Peyer's patch (tissue), 4 donors: Measurements from ENCODE around the gene CHCHD4. TPM values are rescaled to one million over a fixed set of nuclear protein-coding genes. Genes with fewer than 3 reads are reported as not detected.
A peak's percentile ranks its signal among the peaks of the same experiment; 100 is the strongest.

Source experiments
- DNase-seq, 3 donors: peaks; one replicate each; pipeline ENCODE4 v3.0.0-alpha.2; 2017 to 2019
- H3K27ac ChIP-seq, 4 donors: fragments of 200-600 bp; sonication (generic); one replicate each; pipeline ENCODE4 v1.5.1; 2016 to 2019
- H3K27me3 ChIP-seq, 2 donors: fragments of 200-600 bp; sonication (generic); one replicate each; pipeline ENCODE4 v1.5.1; 2019
- H3K36me3 ChIP-seq, 3 donors: fragments of 200-600 bp; sonication (generic); one replicate each; pipeline ENCODE4 v1.5.1; 2016 to 2019
- H3K4me1 ChIP-seq, 4 donors: fragments of 200-600 bp; sonication (generic); one replicate each; pipeline ENCODE4 v1.5.1; 2016 to 2019
- H3K4me3 ChIP-seq, 4 donors: fragments of 200-600 bp; sonication (generic); 1 replicate in 3 of 4; 2 replicates in 1 of 4; pipeline ENCODE4 v1.5.1; 2016 to 2019; ENCODE audit warnings: mild to moderate bottlenecking in 1 of 4
- H3K9me3 ChIP-seq, 4 donors: fragments of 200-600 bp; sonication (generic); one replicate each; pipeline ENCODE4 v1.5.1; 2016 to 2019; ENCODE audit warnings: mild to moderate bottlenecking in 1 of 4
- POLR2A ChIP-seq, 2 donors: fragments of 450-650 bp; IDR thresholded peaks; one replicate each; pipeline ENCODE4 v1.5.1; 2017; ENCODE audit warnings: antibody characterized with exemption in 2 of 2, mild to moderate bottlenecking in 2 of 2, moderate library complexity in 2 of 2
- total RNA-seq, 4 donors: library from RNA; depleted of rRNA; stranded (reverse); fragments of >200 nt; gene quantifications; one replicate each; pipeline ENCODE4 v1.1.0, GENCODE V29; 2016
- TF ChIP-seq, protein P1 (sequence below), 6 experiments: fragments of 450-650 bp in 4 of 6; fragments of 200-600 bp in 2 of 6; sonication (generic) in 1 of 6; IDR thresholded peaks; one replicate each; pipeline ENCODE4 v1.5.1; 2017 to 2019; ENCODE audit warnings: antibody characterized with exemption in 6 of 6, mild to moderate bottlenecking in 3 of 6, moderate library complexity in 1 of 6

The CHCHD4 gene
- total RNA-seq, 4 donors from 2014 or later: 10.7 to 15.7 (median 11.6) TPM

DNA sequence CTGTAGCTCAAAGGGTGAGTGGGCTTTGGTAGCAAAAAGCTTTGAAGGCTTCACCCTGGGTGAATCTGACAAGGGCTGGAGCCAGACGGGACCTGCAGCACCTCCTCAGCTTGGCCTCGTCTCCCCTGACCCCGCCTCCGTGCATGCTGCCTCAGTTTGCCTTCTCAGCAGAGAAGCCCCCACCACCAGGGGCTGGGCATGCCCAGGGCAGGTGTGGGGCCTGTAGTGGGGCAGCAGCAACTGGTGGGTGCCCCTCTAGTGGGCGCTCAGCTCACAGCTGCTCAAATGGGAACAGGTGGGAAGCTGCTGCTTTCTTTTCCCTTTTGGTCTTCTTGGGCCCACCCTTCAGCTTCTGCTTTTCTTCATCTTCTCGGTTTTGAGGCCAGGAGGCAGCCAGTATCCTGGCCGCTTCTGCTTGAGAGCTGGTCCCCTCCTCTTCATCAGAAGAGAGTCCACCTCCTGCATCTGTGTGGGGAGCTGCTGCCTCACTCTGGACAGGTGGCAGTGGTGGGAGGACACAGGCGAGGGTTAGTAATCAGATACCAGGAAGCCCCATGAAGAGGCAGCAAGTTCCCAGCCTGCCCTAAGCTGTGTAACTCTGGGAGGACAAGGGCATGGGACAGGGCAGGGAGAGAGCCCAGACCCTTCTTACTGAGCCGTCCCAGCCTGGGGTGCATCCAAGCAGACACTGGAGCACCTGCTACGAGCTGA, 21.2 kb upstream of the CHCHD4 start:
- no peak for DNase-seq
- Histone ChIP-seq H3K36me3 (peaks cover 0 to 65% (median 0%) of the 10 kb centered on the region in 3 donors), H3K27me3 (no peaks in the 10 kb centered on the region), H3K9me3 (no peaks in the 10 kb centered on the region), H3K4me1 (peaks cover 0 to 37% (median 7%) of the 10 kb centered on the region in 4 donors), H3K4me3 (no peak overlapping the region), H3K27ac (peak overlapping the region; percentile 68 to 91 (median 75))
- TF ChIP-seq, protein P1, sequence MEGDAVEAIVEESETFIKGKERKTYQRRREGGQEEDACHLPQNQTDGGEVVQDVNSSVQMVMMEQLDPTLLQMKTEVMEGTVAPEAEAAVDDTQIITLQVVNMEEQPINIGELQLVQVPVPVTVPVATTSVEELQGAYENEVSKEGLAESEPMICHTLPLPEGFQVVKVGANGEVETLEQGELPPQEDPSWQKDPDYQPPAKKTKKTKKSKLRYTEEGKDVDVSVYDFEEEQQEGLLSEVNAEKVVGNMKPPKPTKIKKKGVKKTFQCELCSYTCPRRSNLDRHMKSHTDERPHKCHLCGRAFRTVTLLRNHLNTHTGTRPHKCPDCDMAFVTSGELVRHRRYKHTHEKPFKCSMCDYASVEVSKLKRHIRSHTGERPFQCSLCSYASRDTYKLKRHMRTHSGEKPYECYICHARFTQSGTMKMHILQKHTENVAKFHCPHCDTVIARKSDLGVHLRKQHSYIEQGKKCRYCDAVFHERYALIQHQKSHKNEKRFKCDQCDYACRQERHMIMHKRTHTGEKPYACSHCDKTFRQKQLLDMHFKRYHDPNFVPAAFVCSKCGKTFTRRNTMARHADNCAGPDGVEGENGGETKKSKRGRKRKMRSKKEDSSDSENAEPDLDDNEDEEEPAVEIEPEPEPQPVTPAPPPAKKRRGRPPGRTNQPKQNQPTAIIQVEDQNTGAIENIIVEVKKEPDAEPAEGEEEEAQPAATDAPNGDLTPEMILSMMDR (IDR thresholded peaks at IDR 0.05): no peak
- no peak for TF ChIP-seq POLR2A (IDR thresholded peaks at IDR 0.05)

DNA sequence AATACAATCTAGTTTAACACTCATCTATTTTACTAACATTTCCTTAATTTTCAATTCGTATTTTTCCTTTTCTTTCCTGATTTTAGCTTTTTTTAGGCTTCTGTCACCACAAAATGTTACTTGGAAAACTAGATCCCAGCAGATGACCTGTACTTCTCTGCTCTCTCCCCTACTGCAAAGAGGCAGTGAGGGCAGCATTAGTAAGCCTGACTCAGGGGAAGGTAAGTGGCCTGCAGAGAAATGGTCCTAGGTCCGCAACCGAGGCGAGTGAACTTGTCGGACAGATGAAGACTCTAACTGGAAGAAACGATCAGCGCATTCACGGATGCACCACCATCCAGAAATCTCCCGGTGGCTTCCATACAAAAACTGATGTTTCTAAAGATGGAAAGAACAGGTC, 20.6 kb upstream of the CHCHD4 start:
- no peak for TF ChIP-seq POLR2A (IDR thresholded peaks at IDR 0.05)
- peak overlapping the region; percentile 68 to 91 (median 75) for H3K27ac ChIP-seq
- H3K4me3 ChIP-seq: no peak overlapping the region
- peaks cover 0 to 66% (median 0%) of the 10 kb centered on the region in 3 donors for H3K36me3 ChIP-seq
- no peaks in the 10 kb centered on the region for H3K9me3 ChIP-seq
- DNase-seq: no peak
- H3K27me3 ChIP-seq: no peaks in the 10 kb centered on the region
- peaks cover 0 to 37% (median 7%) of the 10 kb centered on the region in 4 donors for H3K4me1 ChIP-seq

DNA sequence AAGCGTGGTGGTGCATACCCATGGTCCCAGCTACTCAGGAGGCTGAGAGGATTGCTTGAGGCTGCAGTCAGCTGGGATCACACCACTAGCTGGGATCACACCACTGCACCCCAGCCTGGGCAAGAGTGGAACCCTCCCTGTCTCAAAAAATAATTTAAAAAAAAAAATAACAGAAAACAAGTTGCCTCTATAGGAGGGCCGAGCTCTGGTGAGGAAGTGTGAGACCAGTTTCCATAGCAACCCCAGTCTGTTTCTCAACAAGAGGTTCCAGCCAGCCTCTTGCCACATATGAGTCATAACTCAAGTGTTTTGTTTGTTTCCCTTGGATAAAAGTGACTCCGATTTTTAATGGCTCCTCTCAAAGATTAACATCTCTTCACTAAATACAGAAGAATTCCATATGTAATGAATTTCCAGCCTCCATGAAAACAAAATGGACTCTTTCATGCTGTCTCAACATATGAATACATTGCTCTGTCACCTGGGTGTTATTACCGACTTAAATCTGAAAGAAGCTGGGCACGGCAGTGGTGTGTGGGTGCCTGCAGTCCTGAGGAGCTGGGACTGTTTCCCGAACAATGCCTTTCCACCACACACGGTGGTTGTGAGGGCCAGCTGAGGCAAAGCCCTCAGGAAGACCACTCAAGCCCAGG, 19.9 kb upstream of the CHCHD4 start:
- H3K4me3 ChIP-seq: peak overlapping the region in 2 of 4 donors; percentile 1 to 31

DNA sequence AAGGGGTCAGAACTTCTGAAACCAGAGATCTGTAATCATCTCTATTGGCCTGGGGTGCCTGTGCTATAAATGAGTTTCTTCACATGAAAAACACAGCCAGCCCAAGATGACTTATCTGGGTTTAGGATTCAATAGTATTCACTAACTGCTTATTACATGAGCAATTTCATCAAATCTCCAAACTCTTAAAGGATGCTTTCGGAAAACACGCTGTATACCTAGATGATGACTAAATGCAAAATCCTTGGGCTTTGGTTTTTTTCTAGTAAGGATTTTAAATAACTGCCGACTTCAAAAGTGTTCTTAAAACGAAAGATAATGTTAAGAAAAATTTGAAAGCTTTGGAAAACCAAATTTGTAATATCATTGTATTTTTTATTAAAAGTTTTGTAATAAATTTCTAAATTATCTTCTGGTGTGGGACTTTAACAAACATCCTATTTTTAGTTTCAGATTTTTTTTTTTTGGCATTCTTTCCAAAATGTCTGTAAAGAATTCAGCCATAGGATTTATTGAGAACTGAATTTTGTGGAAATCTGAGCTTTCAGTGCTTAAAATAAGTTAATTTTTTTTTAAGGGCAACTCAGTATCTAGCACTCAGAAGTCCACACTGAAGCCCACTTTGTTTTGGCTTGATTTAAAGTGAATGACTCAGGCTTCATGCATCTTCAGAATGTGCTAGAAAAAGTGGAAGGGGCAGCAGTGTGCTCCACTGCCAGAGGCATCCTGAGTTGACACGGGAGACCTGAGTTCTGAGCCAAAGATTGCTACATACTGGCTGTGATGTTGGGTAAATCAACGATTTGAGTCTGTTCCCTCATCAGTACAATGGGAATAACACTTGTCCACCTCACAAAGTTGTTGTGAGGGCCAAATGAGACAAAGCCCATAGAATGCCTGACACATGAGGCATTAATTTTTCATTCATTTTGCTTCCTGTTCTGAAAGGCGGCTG, 18.9 kb upstream of the CHCHD4 start:
- Histone ChIP-seq H3K9me3 (no peaks in the 10 kb centered on the region), H3K27ac (peak overlapping the region; percentile 64 to 91 (median 72)), H3K4me3 (no peak overlapping the region), H3K4me1 (peaks cover 0 to 37% (median 7%) of the 10 kb centered on the region in 4 donors), H3K27me3 (no peaks in the 10 kb centered on the region), H3K36me3 (peaks cover 0 to 73% (median 0%) of the 10 kb centered on the region in 3 donors)
- DNase-seq: peak in 1 of 3 donors; percentile 65
- TF ChIP-seq, protein P1 (IDR thresholded peaks at IDR 0.05): no peak
- no peak for TF ChIP-seq POLR2A (IDR thresholded peaks at IDR 0.05)

More for the DNA sequence above, 19.9 kb upstream of the CHCHD4 start:
- peak in 2 of 3 donors; percentile 62 to 81 for DNase-seq
- Histone ChIP-seq H3K4me1 (peaks cover 0 to 37% (median 7%) of the 10 kb centered on the region in 4 donors), H3K27me3 (no peaks in the 10 kb centered on the region), H3K9me3 (no peaks in the 10 kb centered on the region), H3K36me3 (peaks cover 0 to 69% (median 0%) of the 10 kb centered on the region in 3 donors), H3K27ac (peak overlapping the region; percentile 63 to 91 (median 72))
- TF ChIP-seq, protein P1 (IDR thresholded peaks at IDR 0.05): no peak
- no peak for TF ChIP-seq POLR2A (IDR thresholded peaks at IDR 0.05)

DNA sequence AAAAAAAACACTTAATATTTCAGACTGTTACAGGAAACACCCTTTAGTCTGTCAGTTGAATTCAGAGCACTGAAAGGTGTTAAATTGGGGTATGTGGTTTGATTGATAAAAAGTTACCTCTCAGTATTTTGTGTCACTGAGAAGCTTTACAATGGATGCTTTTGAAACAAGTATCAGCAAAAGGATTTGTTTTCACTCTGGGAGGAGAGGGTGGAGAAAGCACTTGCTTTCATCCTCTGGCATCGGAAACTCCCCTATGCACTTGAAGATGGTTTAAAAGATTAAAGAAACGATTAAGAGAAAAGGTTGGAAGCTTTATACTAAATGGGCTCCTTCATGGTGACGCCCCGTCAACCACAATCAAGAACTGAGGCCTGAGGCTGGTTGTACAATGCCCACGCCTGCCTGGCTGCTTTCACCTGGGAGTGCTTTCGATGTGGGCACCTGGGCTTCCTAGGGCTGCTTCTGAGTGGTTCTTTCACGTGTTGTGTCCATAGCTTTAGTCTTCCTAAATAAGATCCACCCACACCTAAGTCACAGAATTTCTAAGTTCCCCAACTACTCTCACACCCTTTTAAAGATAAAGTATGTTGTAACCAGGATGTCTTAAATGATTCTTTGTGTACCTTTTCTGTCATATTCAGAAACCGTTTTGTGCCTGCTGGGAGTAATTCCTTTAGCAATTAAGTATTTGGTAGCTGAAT, 18.0 kb upstream of the CHCHD4 start:
- Histone ChIP-seq H3K4me3 (no peak overlapping the region), H3K36me3 (peaks cover 0 to 73% (median 0%) of the 10 kb centered on the region in 3 donors), H3K27me3 (no peaks in the 10 kb centered on the region), H3K4me1 (peaks cover 0 to 37% (median 7%) of the 10 kb centered on the region in 4 donors), H3K27ac (peak overlapping the region; percentile 51 to 91 (median 70)), H3K9me3 (no peaks in the 10 kb centered on the region)
- no peak for DNase-seq
- TF ChIP-seq, protein P1 (IDR thresholded peaks at IDR 0.05): no peak
- no peak for TF ChIP-seq POLR2A (IDR thresholded peaks at IDR 0.05)
